H4 (cell line): ENCODE measurements around the gene SCLT1. TPM values are rescaled to one million over a fixed set of nuclear protein-coding genes. Genes with fewer than 3 reads are reported as not detected.
"Not testable (repeated sequence)": the region's sequence is repeated elsewhere in the genome, so short reads cannot be mapped to it uniquely, and the experiment has no call there.

Source experiments
- DNase-seq: peaks from one replicate; pipeline ENCODE4 v3.0.0-alpha.2; 2015; ENCODE audit warnings: low spot score
- total RNA-seq: library from RNA; depleted of rRNA; stranded (reverse); fragments of >200 nt; shearing (Covaris generic); gene quantifications from 2 replicates; pipeline ENCODE4 v1.2.3, GENCODE V29; 2014

SCLT1 gene
- total RNA-seq, 1 experiment from 2014 or later: 20.8 TPM

GRCh38 chr4:129077326-129077725 lies 16.0 kb downstream of the SCLT1 start:
- no peak for DNase-seq

DNA sequence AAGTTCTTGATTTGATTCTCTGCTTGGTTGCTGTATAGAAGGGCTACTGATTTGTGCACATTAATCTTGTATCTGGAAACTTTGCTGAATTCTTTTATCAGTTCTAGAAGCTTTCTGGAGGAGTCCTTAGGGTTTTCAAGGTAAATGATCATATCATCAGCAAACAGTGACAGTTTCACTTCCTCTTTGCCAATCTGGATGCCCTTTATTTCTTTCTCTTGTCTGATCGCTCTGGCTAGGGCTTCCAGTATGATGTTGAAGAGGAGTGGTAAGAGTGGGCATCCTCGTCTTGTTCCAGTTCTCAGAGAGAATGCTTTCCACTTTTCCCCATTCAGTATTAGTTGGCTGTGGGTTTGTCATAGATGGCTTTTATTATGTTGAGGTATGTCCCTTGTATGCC lies 23.8 kb downstream of the SCLT1 start:
- not testable (repeated sequence) for DNase-seq

DNA sequence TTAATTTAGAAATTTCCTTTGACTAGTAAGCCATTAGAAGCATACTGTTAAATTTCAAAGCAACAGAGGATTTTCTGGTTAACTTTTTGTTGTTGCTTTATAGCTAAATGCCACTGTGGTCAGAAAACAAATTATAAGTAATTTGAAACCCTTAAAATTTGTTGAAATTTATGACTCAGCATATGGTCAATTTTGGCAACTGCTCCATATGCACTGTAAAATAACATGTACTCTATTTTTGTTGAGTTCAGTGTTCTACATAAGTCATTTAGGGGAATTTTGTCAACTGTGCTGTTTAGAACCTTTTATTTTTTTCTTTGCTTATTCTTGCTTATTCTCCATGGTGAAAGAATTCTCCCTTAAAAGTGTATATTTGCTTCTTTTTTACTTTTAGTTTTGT lies 28.6 kb downstream of the SCLT1 start:
- DNase-seq: peak; percentile 12

DNA sequence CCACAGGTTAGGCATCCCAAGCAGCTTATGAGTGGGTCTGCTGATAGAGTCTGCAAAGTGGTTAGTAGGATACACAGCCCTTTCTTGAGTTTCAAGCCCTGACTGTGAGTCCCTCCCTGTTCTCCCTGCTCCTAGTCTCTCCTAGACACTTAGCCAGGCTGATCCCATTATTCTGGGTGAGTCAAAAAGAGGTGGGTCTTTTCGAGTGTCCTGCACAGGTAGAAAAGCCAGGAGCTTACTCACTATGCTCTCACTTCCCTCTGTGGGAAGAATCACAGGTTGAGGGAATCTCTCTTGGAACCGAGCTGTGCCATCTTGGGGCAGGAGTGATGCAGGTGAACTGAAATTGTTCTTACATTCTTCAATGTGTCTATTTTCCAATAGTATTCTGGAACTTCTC lies 29.7 kb downstream of the SCLT1 start:
- no peak for DNase-seq

DNA sequence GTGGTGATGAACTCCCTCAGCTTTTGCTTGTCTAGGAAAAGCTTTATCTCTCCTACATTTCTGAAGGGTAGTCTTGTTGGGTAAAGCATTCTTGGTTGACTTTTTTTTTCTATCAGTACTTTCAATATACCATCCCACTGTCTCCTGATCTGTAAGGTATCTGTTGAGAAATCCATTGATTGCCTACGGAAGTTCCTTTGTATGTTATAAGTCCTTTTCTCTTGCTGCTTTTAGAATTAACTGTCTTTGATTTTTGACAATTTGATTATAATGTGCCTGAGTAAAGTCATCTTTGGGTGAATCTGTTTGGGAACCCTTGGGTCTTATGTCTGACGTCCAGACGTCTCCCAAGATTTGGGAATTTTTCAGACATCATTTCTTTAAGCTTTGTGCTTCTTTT lies 30.8 kb downstream of the SCLT1 start:
- no peak for DNase-seq

GRCh38 chr4:129059028-129059427 lies 34.3 kb downstream of the SCLT1 start:
- no peak for DNase-seq

- no peak for DNase-seq
Observed at GRCh38 chr4:129046055-129046959, 47.0 kb downstream of the SCLT1 start.

GRCh38 chr4:129043523-129043922 lies 49.8 kb downstream of the SCLT1 start:
- DNase-seq: no peak

DNA sequence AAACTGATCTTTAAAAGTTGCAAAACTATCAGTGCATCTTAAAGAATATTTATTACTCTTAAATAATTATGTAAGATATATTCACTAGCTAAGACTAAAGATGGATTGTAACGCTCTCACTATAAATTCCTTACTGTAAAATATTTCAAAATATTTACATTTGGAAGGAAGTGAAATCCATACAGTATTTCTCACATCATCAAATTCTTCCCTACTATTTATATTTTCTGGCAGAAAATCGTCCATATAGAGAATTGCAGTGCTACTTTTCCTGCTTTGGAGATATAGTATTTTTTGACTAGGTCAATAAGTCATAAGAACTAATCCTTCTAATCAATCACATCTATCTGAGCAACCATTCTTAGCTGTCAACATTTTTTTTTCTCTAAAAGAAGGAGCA lies 52.9 kb downstream of the SCLT1 start:
- no peak for DNase-seq

DNA sequence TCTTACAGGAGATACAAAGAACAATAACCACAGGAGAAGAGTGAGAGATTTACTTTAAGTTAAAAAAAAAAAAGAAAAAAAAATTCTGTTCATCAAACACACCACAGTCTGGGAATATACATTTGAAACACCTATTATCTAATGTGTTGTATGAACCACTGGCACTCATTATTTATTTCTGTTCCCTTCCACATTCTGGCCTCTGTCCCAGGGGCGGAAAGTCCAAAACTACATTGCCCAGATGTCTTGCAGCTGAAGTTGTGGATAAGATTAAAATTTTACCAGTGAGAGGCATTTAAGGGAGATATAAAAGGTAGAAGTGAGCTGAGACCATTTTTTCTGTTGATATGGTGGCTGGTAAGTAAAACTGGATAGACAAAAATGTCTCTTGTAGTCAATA lies 56.2 kb downstream of the SCLT1 start:
- DNase-seq: no peak

GRCh38 chr4:129014566-129015509 lies 78.5 kb downstream of the SCLT1 start:
- DNase-seq: no peak

GRCh38 chr4:129008096-129008495 lies 85.2 kb downstream of the SCLT1 start:
- DNase-seq: no peak

GRCh38 chr4:128986908-128987307 lies 106.4 kb downstream of the SCLT1 start:
- no peak for DNase-seq

DNA sequence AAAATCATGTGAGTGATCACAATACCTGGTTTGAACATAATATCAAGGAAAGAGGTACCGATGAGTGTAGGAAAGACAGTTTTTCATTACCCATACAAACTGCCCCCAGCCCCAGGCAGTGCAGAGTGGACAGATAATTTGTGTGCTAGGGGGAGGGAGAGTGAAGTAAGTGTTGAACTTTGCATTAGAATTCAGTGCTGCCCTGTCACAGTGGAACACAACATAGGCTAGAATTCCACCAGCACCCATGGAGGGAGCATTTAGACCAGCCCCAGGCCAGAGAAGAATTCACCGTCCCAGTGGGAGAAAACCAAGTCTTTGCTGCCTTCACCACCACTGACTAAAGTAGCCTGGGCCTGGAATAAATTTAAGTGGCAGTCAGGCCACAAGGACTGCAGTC lies 107.3 kb downstream of the SCLT1 start:
- DNase-seq: no peak

- no peak for DNase-seq
Observed at GRCh38 chr4:128983771-128984485, 109.4 kb downstream of the SCLT1 start.

DNA sequence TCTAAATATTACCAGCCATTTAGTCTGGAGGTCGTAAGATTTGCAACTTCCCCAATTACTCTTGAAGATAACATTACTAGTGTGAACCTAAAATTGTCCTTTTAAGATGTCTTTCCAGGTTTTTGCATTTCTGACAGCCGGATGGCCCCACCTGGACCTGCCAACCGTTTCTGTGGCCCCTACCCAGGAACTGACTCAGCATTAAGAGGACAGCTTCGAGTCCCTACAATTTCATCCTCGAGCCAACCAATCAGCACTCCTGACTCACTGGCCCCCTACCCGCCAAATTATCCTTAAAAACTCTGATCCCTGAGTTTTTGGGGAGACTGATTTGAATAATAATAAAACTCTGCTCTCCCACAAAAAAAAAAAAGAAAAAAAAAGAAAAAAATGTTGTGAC lies 112.0 kb downstream of the SCLT1 start:
- DNase-seq: no peak

DNA sequence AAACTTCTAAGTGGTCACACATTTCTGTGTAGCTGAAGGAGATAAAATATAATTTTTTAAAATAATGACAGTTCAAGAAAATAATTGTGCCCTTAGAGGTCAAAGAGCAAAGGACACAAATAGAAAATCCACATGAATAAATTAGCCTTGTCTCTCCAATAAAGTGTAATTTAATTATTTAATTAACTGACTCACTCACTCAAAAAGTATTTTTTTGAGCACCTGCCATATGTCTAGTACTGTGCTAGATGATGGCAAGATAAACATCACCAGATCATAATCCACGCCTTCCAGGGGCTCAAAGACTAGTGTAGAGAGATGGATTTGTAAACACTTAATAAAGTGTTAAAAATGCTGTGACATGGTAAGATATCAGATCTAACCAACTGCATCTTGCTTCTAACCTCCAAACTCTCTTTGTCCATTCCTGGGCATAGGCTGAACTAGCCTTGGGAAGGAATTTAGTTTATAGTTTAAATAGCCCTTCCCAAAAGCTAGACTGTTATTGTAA lies 112.5 kb downstream of the SCLT1 start:
- no peak for DNase-seq

- peak; percentile 28 for DNase-seq
Observed at GRCh38 chr4:128979934-128980333, 113.4 kb downstream of the SCLT1 start.

DNA sequence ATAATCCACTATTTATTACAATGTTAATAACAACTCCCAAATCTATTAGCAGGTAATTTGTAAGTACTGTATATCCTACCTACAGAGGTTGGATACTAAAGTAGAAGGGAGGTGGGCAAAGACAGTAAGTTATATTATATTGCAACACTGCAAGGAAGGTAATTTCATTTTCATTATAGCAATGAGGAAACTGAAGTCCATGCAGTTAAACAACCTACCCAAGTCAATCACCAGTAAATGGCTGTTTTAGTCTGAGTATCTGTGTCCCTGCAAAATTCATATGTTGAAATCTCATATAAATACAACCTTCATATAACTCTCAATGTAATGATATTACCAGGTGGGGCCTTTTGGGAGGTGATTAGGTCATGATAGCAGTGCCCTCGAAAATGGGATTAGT lies 114.4 kb downstream of the SCLT1 start:
- no peak for DNase-seq

- DNase-seq: no peak
Observed at GRCh38 chr4:128974136-128974581, 119.2 kb downstream of the SCLT1 start.

- DNase-seq: no peak
Observed at GRCh38 chr4:128973384-128973783, 120.0 kb downstream of the SCLT1 start.

DNA sequence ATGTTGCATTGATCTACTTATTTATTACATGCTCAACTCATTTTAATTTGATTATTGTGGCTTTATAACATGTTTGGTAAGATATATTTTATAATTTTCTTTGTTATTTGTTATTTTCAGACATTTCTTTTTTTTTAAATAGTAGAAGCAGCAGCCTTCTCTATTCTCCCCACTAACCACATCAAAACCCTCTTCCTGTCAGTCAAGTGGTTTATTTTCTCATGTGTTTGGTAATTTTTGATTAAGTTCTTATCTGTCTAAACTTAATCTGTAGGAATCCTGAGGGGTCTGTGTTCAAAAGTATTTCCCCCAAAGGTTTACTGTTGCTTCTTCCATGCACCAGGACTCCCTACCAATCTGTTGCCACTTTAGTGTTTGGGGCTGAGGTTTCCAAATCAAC lies 131.9 kb downstream of the SCLT1 start:
- DNase-seq: no peak
